Measurements from ENCODE around the gene KCNK15.

DNA sequence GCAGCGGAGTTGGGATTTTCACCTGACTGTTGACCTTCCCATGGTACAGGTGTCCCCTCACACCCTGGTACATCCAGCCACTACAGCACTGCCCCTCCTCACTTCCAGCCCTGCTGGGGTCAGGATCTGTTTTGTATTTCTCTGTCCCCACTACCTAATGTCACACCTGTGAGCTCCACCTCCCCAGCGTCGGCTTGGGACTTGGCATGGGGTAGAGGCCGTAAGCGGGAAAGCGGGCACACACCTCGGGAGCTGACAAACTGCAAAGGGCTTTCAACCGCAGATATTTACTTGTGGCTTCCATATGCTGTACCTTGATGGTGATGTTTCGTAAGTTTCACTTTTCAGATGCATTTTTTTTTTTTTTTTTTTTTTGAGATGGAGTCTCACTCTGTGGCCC, 35.9 kb upstream of the KCNK15 start:
- TF ChIP-seq, protein P1, sequence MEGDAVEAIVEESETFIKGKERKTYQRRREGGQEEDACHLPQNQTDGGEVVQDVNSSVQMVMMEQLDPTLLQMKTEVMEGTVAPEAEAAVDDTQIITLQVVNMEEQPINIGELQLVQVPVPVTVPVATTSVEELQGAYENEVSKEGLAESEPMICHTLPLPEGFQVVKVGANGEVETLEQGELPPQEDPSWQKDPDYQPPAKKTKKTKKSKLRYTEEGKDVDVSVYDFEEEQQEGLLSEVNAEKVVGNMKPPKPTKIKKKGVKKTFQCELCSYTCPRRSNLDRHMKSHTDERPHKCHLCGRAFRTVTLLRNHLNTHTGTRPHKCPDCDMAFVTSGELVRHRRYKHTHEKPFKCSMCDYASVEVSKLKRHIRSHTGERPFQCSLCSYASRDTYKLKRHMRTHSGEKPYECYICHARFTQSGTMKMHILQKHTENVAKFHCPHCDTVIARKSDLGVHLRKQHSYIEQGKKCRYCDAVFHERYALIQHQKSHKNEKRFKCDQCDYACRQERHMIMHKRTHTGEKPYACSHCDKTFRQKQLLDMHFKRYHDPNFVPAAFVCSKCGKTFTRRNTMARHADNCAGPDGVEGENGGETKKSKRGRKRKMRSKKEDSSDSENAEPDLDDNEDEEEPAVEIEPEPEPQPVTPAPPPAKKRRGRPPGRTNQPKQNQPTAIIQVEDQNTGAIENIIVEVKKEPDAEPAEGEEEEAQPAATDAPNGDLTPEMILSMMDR (conservative IDR thresholded peaks at IDR 0.05; ENCODE audit: low read length), result no peak
- TF ChIP-seq EZH2phosphoT487 (IDR thresholded peaks at IDR 0.05; ENCODE audit: borderline replicate concordance), result no peak
